DMS153 (cell line): Measurements from ENCODE around the gene HHIPL1.

Source experiments
- DNase-seq: peaks from one replicate; lab custom pipeline; 2025; lab: John Stamatoyannopoulos, UW

HHIPL1 gene

DNA sequence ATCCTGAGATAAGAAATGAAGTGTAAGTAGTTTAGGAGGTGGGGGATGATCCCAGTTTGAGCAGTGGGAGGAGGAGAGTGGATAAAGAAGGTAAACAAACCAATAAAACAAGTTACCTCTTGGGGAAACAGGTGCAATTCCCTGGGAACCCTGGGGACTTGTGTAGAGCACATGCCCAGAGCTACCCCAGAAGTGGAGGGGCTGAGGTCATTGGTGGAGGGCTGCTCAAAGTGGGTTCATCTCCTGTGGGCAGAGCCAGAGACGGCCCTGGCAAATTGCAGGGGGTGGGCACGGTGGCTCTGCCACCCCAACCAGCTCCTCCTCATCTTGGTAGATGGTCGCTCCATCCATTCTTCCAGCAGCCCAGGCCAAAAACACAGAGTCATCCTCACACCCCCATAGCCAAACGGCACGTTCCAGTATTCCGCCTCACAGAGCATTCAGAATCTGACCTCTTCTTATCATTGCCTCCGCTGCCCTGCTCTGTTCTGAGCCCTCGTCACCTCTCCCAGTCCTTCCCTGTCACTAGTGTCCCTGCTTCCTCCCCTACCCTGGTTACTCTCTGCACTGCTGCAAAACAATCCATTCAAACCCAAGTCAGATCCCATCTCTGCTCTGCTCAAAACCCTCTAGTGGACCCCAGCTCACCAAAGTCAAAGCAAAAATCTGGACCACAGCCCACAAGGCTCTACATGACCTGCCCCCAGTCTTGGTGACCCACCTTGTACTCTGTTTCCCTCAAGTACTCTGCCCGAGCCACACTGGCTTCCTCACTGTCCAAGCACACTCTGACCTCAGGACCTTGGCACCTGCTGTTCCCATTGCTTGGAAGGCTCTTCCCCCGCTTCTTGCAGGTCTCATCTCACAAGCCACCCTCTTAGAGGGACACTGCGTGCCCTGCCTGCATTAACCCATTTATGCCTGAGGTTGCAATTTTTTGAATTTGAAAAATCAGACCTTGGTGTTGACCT lies 44.6 kb downstream of the HHIPL1 start:
- no peak for DNase-seq

GRCh38 chr14:99690636-99691035 lies 45.7 kb downstream of the HHIPL1 start:
- no peak for DNase-seq

DNA sequence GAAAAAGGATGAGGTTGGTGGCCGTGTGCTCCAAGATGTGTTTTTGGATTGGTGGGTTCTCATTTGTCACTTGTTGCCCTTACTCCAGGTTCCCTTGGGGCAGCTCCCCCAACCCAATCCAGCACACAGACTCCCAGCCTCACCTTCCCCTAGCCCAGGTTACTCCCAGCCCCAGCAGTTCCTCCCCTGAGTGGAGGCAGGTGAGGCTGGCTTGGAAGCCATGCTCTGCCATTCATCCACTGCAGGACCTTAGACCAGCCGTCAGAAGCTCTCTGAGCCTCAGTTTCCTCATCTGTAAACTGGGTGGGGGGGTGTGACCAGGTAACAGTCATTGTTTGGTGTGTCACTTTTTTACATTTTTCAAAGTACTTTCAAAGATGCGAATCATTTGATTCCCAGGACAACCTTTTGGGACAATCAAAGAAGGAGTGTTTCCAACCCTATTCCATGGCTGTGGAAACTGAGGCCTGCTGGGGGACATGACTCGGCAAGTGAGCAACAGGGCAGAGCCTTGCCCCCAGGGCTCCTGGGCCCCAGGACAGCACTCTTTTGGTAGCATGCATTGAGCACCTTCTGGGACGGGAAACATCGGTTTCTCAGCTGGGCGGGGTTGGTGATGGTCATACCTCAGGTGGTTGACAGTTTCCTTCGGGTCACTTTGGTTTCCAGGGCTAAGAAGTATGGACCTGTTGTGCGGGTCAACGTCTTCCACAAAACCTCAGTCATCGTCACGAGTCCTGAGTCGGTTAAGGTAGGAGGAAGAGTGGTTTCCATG lies 46.4 kb downstream of the HHIPL1 start:
- DNase-seq, result no peak

- DNase-seq, result no peak
These were observed 49.0 kb downstream of the HHIPL1 start for GRCh38 chr14:99693918-99694317.

- no peak for DNase-seq
These were observed 52.0 kb downstream of the HHIPL1 start for GRCh38 chr14:99696929-99697328.

DNA sequence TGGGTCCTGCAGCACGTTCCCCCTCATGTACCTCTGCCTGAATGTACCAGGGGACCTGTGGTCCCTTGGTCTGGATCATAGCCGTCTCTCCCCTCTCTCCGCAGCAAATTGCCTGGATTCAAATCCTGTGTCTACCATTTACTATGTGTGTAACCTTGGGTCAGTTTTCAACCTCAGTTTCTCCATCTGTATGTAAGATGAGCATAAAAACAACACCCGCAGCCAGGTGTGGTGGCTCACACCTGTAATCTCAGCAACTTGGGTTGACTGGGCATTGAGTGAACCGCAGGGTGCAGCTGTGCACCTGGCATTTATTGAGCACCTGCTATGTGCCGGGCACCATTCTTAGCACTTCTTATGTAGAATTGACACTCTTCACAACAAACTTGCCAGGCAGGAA lies 53.3 kb downstream of the HHIPL1 start:
- no peak for DNase-seq

DNA sequence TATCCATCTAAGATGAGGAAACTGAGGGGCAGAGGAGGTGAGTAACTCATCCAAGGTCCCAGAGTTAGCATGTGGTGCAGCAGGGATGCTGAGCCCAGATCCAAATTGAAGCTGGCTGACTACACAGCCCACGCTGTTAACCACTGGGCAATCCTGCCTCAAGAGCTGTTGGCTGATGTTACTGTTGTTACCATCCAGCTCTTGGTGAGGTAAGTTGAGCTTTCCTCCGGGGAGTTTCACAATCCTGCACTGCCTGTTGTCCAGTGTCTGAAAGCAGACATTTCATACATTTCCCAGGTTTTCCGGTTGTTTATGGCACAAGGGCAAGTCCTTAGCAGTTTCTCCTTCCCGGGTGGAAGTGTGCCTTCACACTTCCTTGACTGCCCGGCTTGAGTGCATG lies 53.7 kb downstream of the HHIPL1 start:
- no peak for DNase-seq

DNA sequence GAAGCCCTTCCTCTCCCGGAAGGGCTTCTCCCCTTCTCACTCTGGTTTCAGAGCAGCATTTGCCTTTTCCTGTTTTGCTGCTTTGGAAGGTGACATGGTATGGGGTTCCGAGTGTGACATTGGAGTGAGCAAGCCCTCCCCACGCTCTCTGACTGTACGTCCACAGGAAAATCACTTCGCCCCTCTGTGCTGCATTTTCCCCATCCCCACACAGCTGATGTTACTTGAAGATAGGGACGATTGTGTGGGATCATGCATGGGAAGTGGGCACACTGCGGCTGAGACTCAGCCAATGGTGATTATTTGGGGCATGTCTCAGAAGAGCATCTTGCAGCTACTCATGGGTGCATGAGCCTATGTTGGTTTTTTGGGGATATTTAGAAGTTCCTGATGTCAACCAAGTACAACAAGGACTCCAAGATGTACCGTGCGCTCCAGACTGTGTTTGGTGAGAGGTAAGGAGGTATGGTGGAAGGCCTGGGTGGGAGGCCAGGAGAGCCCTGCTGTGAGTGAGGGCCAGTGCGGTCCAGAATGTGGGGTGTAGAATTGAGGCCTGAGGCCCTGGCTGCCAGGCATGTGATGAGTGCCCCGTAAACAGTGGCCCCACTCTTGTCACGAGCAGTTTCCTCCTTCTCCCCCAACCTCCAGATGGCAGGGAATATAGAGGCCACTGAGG lies 54.3 kb downstream of the HHIPL1 start:
- DNase-seq, result no peak

- DNase-seq, result no peak
These were observed 54.9 kb downstream of the HHIPL1 start for GRCh38 chr14:99699861-99700260.

DNA sequence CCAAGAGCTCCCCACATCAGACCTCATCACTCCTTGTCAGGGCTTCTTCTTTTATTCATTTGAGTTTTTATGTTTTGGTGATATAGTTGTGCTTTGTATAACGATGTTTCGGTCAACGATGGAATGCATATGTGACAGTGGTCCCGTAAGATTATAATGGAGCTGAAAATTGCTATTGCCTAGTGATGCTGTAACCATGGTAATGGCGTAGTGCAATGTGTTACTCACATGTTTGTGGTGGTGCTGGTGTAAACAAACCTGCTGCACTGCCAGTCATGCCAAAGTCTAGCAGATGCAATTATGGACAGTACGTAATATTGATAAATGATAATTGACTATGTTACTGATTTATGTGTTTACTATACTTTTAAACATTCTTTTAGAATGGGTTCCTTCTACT lies 55.5 kb downstream of the HHIPL1 start:
- DNase-seq, result no peak

- no peak for DNase-seq
These were observed 56.3 kb downstream of the HHIPL1 start for GRCh38 chr14:99701260-99701659.

DNA sequence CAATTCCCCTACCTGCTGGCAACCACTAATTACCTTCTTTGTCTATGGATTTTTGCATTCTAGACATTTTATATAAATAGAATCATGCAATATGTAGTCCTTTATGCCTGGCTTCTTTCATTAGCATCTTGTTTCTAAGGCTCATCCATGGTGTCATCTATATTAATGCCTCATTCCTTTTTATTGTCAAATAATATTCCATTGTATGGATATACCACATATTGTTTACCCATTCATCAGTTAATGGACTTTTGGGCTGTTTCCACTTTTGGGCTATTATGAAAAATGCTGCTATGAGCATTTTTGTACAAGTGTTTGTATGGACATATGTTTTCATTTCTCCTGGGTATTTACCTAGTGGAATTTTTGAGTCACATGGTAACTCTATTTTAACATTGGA lies 57.2 kb downstream of the HHIPL1 start:
- no peak for DNase-seq

DNA sequence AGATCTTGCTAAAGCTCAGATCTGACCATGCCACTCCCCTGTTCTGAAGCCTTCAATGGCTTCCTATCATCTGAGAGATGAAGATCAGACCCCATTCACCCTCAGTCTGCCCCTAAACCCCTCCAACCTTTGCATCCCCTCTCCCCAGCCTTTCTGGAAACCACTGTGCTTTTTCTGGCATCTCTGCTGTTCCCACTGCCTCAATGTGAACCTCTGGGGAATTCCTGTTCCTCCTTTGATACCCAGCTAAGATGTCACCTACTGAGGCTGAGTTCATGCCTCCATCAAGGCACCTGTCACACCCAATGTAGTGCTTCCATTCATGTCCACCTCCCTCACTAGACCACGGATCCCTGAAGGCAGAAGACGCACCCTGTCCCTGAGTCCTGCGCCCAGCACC lies 58.5 kb downstream of the HHIPL1 start:
- no peak for DNase-seq

- DNase-seq, result no peak
These were observed 59.1 kb downstream of the HHIPL1 start for GRCh38 chr14:99704037-99704436.

GRCh38 chr14:99706107-99706900 lies 61.4 kb downstream of the HHIPL1 start:
- DNase-seq, result no peak

DNA sequence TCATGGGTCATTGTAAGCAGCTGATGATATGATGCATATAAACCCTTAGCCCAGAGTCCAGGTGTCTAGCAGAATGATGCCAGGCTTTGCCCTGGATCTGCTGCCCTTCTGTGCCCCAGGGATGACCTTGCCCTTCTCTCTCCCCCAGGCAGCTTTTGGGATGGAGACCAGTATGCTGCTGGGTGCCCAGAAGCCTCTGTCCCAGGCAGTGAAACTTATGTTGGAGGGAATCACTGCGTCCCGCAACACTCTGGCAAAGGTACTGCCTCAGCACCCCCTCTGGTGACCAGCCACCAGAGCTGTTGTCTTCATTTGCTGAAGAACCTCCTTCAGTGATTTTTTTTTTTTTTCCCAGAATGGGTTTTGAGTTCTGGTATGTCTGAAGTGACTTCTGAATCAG lies 62.5 kb downstream of the HHIPL1 start:
- no peak for DNase-seq

DNA sequence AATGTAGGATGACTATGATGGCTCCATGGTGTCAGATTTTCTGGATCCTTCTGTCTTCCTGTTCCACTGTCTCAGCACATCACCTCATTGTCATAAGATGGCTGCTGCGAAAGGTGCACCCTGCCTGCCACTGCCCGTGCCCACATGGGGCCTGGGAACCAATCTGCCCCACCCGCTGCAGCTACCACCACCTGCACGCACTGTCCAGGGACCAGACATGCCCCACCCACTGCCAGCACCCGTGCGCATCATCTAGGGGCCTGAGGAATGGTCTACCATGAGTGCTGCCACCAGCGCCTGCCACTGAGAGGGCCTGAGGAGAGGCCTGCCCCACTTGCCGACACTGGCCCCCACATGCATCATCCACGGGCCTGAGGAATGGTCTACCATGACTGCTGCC lies 63.0 kb downstream of the HHIPL1 start:
- no peak for DNase-seq

- DNase-seq, result no peak
These were observed 63.5 kb downstream of the HHIPL1 start for GRCh38 chr14:99708449-99708848.

DNA sequence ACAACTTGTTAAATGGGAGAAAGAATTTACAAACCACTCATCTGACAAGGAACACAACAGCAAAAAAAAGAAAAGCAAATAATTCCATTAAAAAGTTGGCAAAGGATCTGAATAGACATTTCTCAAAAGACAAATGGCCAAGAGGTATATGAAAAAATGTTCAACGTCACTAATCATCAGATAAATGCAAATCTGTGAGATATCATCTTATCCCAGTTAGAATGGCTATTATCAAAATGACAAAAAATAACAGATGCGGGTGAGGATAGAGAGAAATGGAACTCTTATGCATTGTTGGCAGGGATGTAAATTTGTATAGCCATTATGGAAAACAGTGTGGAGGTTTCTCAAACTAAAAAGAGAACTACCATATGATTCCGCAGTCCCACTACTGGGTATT lies 69.0 kb downstream of the HHIPL1 start:
- DNase-seq, result no peak

DNA sequence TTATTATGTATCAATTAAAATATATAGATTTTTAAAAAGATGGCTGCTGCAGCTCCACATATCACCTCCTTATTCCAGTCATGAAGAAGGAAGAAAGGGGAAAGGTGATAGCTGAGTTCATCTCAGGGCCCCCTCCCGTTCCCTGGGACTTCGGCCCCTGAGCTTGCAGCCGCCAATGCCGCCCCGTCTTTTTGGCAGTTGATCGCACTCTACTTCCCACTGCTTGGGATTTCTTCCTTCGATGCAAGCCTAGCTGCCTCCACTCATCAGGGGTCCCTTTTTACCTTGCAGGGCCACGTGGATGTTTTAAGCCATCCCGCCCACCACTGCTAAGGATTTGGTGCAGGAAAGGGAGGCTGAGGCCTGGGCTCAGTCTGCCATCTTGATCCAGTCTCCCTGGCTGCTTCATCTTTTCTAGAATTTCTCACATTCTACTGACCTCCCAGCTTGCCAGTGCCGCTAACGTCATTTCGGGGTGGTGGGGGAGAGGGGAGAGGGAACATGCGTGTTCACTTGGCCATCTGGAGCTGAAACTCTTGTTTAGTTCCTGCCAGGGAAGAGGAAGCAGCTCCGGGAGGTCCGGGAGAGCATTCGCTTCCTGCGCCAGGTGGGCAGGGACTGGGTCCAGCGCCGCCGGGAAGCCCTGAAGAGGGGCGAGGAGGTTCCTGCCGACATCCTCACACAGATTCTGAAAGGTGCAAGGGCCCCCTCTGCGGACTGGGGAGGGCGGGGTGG lies 70.5 kb downstream of the HHIPL1 start:
- DNase-seq, result no peak
